ENCODE measurements around the gene TSPAN13.

Gene TSPAN13

GRCh38 chr7:16816824-16817223 is 63.3 kb downstream of the TSPAN13 start:
- no peak overlapping the region for H3K9ac ChIP-seq (ENCODE audit: low read depth, low read length)
- H3K9me3 ChIP-seq (ENCODE audit: insufficient read depth, low read length, severe bottlenecking), result no peaks in the 10 kb centered on the region
- H3K4me2 ChIP-seq (ENCODE audit: insufficient read depth, low read length), result no peak overlapping the region
- no peaks in the 10 kb centered on the region for H3K79me2 ChIP-seq (ENCODE audit: insufficient read depth, low read length)
- DNase-seq, result no peak
- TF ChIP-seq EZH2 (IDR thresholded peaks at IDR 0.05; ENCODE audit: borderline replicate concordance, low read depth, low read length, severe bottlenecking) (no peak), CTCF (IDR thresholded peaks at IDR 0.05; ENCODE audit: borderline replicate concordance, extremely low read depth, low read length, poor library complexity, severe bottlenecking) (no peak)
- no peak overlapping the region for H2AFZ ChIP-seq (ENCODE audit: low read depth, low read length)
- no peaks in the 10 kb centered on the region for H3K4me1 ChIP-seq (ENCODE audit: insufficient read depth, low read length)
- no peaks in the 10 kb centered on the region for H3K36me3 ChIP-seq (ENCODE audit: insufficient read depth, low read length)
- no peaks in the 10 kb centered on the region for H4K20me1 ChIP-seq (ENCODE audit: insufficient read depth, low read length)
- no peaks in the 10 kb centered on the region for H3K27me3 ChIP-seq (ENCODE audit: insufficient read depth, low read length, poor library complexity)
- no peak overlapping the region for H3K4me3 ChIP-seq (ENCODE audit: low read depth in 1 of 2, low read length in 2 of 2)
- no peak for ATAC-seq (ENCODE audit: insufficient read depth, low read depth)
- no peak overlapping the region for H3K27ac ChIP-seq (ENCODE audit: low read length)

GRCh38 chr7:16817536-16817935 is 64.0 kb downstream of the TSPAN13 start:
- no peak overlapping the region for H3K4me3 ChIP-seq (ENCODE audit: low read depth in 1 of 2, low read length in 2 of 2)
- no peaks in the 10 kb centered on the region for H3K4me1 ChIP-seq (ENCODE audit: insufficient read depth, low read length)
- no peaks in the 10 kb centered on the region for H3K79me2 ChIP-seq (ENCODE audit: insufficient read depth, low read length)
- H3K9ac ChIP-seq (ENCODE audit: low read depth, low read length), result no peak overlapping the region
- TF ChIP-seq EZH2 (IDR thresholded peaks at IDR 0.05; ENCODE audit: borderline replicate concordance, low read depth, low read length, severe bottlenecking), result no peak
- no peak for TF ChIP-seq CTCF (IDR thresholded peaks at IDR 0.05; ENCODE audit: borderline replicate concordance, extremely low read depth, low read length, poor library complexity, severe bottlenecking)
- H4K20me1 ChIP-seq (ENCODE audit: insufficient read depth, low read length), result no peaks in the 10 kb centered on the region
- H3K36me3 ChIP-seq (ENCODE audit: insufficient read depth, low read length), result no peaks in the 10 kb centered on the region
- H3K27ac ChIP-seq (ENCODE audit: low read length), result no peak overlapping the region
- H3K4me2 ChIP-seq (ENCODE audit: insufficient read depth, low read length), result no peak overlapping the region
- ATAC-seq (ENCODE audit: insufficient read depth, low read depth) (no peak), DNase-seq (no peak)
- H3K9me3 ChIP-seq (ENCODE audit: insufficient read depth, low read length, severe bottlenecking), result no peaks in the 10 kb centered on the region
- no peak overlapping the region for H2AFZ ChIP-seq (ENCODE audit: low read depth, low read length)
- no peaks in the 10 kb centered on the region for H3K27me3 ChIP-seq (ENCODE audit: insufficient read depth, low read length, poor library complexity)

GRCh38 chr7:16818732-16819131 is 65.2 kb downstream of the TSPAN13 start:
- H3K36me3 ChIP-seq (ENCODE audit: insufficient read depth, low read length), result no peaks in the 10 kb centered on the region
- DNase-seq (no peak), ATAC-seq (ENCODE audit: insufficient read depth, low read depth) (no peak)
- H2AFZ ChIP-seq (ENCODE audit: low read depth, low read length), result no peak overlapping the region
- no peak overlapping the region for H3K27ac ChIP-seq (ENCODE audit: low read length)
- H3K4me1 ChIP-seq (ENCODE audit: insufficient read depth, low read length), result no peaks in the 10 kb centered on the region
- H3K4me2 ChIP-seq (ENCODE audit: insufficient read depth, low read length), result no peak overlapping the region
- H3K79me2 ChIP-seq (ENCODE audit: insufficient read depth, low read length), result no peaks in the 10 kb centered on the region
- H3K9ac ChIP-seq (ENCODE audit: low read depth, low read length), result no peak overlapping the region
- no peaks in the 10 kb centered on the region for H4K20me1 ChIP-seq (ENCODE audit: insufficient read depth, low read length)
- H3K27me3 ChIP-seq (ENCODE audit: insufficient read depth, low read length, poor library complexity), result no peaks in the 10 kb centered on the region
- no peak for TF ChIP-seq CTCF (IDR thresholded peaks at IDR 0.05; ENCODE audit: borderline replicate concordance, extremely low read depth, low read length, poor library complexity, severe bottlenecking)
- no peak for TF ChIP-seq EZH2 (IDR thresholded peaks at IDR 0.05; ENCODE audit: borderline replicate concordance, low read depth, low read length, severe bottlenecking)
- no peak overlapping the region for H3K4me3 ChIP-seq (ENCODE audit: low read depth in 1 of 2, low read length in 2 of 2)
- H3K9me3 ChIP-seq (ENCODE audit: insufficient read depth, low read length, severe bottlenecking), result no peaks in the 10 kb centered on the region

- TF ChIP-seq CTCF (IDR thresholded peaks at IDR 0.05; ENCODE audit: borderline replicate concordance, extremely low read depth, low read length, poor library complexity, severe bottlenecking) (no peak), EZH2 (IDR thresholded peaks at IDR 0.05; ENCODE audit: borderline replicate concordance, low read depth, low read length, severe bottlenecking) (no peak)
- H3K9me3 ChIP-seq (ENCODE audit: insufficient read depth, low read length, severe bottlenecking), result no peaks in the 10 kb centered on the region
- no peak overlapping the region for H3K9ac ChIP-seq (ENCODE audit: low read depth, low read length)
- H3K27me3 ChIP-seq (ENCODE audit: insufficient read depth, low read length, poor library complexity), result no peaks in the 10 kb centered on the region
- H3K4me3 ChIP-seq (ENCODE audit: low read depth in 1 of 2, low read length in 2 of 2), result no peak overlapping the region
- H3K4me2 ChIP-seq (ENCODE audit: insufficient read depth, low read length), result no peak overlapping the region
- no peak overlapping the region for H3K27ac ChIP-seq (ENCODE audit: low read length)
- no peak overlapping the region for H2AFZ ChIP-seq (ENCODE audit: low read depth, low read length)
- ATAC-seq (ENCODE audit: insufficient read depth, low read depth) (no peak), DNase-seq (no peak)
- no peaks in the 10 kb centered on the region for H3K36me3 ChIP-seq (ENCODE audit: insufficient read depth, low read length)
- no peaks in the 10 kb centered on the region for H3K4me1 ChIP-seq (ENCODE audit: insufficient read depth, low read length)
- H4K20me1 ChIP-seq (ENCODE audit: insufficient read depth, low read length), result no peaks in the 10 kb centered on the region
- no peaks in the 10 kb centered on the region for H3K79me2 ChIP-seq (ENCODE audit: insufficient read depth, low read length)
Observed at GRCh38 chr7:16822029-16822428, 68.5 kb downstream of the TSPAN13 start.

Data from DND-41 (cell line).